GM19035 (cell line): ENCODE data around the gene MRGPRX2.

Experiments used
- ATAC-seq: cut with Tn5 transposase; IDR thresholded peaks from one replicate; pipeline ENCODE4 v1.9.1; 2021; ENCODE audit not compliant: unreplicated experiment

The MRGPRX2 gene

DNA sequence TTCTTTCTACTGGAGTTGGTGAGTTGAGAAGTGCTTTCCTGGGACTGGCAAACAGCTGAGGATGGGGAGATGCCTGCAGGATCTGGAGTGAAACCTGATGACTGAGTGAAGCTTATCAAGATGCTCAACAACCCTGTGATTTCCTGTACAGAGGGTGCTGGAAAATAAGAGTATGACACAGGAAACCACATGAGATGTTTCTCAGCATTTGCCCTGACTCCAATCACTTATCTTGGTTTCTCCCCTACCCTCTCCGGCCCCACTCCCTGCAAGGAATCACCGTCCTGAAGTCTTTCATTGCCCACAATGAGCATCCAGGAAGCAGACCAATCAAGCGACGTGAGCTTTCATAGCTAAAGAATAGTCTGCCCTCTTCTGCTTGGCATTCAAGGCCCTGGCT, at the start of gene MRGPRX2:
Gene MRGPRX2 (minus strand): TSS at position 89 of the 400 bp plus-strand sequence. CDS start 4,315 bp downstream, outside the sequence.
- ATAC-seq: no peak

DNA sequence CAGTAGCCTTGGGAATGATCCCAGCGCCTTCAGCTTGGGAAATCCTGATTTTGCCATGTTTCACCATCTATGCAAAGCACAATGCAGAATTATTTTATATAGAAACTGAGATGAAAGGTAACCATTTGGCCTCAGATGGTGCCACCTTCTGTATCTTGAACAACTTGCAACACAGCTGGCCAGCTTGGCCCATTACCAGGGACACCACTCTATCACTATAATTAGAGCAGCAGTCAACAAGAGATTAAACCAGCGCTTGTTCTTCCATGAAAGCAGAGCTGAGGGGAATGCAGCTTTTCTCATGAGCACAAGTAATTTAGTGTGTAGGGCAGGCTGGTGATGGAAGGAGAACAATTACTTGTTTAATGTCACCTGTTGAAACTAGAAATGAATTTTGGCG, 49.8 kb upstream of the MRGPRX2 start:
- ATAC-seq: no peak

DNA sequence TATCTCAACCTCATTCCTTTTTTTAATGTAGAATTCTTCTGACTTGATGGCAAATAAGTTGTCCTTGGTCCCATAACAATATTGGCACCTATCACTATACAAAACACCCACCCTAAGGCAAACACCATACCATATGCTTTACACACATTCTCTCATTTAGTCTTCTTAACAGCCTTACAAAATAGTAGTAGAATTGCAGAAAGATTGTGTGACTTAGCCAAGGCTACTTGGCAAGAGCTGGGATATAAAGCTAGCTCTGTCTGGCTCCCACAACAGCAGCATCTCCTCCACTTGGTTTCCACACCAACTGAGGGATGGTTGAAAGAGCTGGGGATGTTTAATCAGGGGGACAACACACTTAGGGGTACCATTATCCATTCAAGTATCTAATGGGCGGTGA, 46.6 kb upstream of the MRGPRX2 start:
- ATAC-seq: no peak

DNA sequence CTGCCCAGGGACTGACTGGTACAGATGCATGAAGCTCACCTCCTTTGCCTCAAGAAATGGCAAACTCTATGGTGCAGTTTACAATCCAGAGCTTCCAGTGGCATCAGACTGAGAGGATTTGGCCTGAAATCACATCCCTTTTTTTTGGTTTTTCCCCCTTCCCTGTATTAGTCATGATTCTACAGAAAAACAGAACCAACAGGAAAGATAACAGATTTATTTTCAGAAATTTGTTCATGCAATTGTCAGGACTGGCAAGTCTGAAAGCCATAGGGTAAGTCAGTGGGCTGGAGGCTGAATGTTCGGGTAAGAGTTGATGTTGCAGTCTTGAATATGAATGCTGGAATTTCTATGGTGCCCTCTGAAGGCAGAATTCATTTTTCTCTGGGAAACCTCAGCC, 44.5 kb upstream of the MRGPRX2 start:
- ATAC-seq: no peak

DNA sequence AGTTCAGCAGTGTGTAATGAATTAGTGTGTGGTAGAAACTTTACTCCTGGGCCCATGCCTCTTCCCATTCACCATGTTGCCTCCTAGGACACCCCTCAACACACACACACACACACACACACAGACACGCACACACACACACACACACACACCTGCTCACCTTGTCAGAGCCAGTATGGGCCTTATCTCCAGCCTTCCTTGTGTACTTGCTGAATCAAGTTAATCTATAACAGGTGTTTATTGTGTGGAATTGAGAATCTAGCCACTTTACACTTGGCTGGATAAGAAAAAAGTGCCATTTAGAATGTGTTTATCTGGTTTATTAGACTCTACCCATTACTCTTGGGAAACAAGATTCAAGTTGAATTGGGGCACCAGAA, 42.0 kb upstream of the MRGPRX2 start:
- ATAC-seq: no peak

DNA sequence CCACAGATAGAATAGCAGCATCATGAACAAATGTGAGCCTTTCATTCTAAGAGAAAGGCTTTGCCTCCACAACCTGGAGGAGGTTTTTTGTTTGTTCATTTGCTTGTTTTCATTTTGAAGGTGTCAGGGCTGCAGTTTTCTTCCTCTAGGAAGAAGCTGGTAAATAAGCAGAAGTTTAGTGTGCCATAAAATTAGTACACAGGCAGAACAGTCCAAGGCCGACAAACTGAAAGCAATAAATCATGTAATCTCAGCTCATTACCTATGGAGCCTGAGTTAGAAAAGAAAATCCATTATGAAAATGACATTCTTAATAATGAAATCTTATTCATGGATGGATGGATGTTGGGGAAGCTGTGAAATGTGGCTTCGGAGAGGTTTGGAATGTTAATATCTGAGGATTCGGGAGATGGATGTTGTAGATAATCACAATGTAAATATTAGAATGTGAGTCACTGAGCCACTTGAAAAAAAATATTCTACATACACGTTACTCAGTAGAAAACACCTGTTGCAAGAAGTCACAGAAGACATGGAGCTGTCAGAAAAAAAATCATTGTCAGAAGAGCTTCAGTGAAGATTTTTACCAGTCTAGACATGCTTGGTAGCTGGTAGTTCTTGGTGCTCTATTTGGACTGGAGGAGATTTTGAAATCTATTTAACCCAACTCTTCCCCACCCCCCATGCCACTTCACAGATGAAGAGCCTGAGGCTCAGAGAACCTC, 41.4 kb upstream of the MRGPRX2 start:
- ATAC-seq: no peak

DNA sequence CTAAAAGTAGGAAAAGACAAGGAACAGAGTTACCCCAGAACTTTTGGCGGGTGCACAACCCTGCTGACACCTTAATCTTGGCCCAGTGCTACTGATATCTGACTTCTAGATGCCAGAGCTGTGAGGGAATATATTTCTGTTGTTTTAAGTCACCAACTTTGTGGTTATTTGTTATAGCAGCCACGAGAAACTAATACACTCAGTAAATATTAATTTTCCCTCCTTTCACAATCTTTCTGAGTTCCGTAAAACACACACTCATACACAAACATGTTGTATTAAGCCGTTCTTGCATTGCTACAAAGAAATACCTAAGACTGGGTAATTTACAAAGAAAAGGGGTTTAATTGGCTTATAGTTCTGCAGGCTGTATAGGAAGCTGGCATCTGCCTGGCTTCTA, 40.4 kb upstream of the MRGPRX2 start:
- no peak for ATAC-seq

DNA sequence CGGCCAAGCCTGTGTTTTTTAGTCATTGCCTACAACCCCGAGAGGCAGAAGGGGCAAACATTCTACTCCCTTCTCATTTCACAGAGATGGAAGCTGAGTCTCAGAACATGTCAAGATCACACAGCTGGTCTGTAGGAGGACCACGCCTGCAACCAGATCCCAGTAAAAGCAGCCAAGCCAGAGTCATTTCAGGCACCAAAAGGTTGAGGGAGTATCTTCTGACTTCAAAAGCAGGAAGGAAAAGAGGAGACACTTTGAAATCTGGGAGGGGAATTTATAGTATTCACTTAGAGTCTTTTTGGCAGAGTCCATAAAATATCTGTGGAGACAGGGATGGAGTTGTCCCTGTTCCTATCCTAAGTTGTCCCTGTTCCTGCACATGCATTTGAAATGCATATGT, 38.6 kb upstream of the MRGPRX2 start:
- no peak for ATAC-seq

DNA sequence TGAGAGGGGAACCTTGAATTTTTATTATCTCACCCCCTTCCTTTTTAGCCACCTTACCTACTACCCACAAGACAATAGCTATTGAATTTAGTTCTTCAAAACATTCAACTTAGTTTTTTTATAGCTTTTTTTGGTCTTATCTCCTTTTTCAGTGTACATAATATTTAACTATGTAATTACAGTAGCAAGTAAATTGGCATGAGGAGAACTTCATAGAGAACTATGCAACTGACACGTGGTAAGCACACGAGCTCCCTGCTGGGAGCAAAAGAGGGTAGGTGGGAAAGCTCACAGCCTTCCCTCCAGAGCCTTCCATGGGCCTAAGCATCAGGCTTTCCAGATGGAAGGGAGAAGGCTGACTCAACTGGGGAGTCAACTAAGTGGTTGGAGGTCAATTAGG, 34.3 kb upstream of the MRGPRX2 start:
- no peak for ATAC-seq

DNA sequence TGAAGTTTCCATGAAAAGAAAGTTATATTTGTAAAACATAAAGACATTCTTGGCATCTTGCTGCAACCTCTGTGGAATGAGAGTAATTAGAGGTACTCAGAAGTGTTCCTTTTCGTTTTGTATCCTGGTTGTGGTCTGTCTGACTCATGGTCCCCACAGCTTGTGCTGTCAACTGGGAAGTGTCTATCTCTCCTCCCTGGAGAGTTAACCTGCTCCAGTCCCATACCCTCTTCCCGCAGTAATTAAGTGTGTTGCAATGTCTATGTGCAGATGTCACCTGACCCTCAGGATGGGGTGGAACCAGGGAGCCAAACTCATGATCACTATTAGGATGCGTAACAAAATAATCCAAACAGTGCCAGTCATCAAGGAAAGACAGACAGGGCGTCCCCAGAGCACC, 33.5 kb upstream of the MRGPRX2 start:
- ATAC-seq: no peak

DNA sequence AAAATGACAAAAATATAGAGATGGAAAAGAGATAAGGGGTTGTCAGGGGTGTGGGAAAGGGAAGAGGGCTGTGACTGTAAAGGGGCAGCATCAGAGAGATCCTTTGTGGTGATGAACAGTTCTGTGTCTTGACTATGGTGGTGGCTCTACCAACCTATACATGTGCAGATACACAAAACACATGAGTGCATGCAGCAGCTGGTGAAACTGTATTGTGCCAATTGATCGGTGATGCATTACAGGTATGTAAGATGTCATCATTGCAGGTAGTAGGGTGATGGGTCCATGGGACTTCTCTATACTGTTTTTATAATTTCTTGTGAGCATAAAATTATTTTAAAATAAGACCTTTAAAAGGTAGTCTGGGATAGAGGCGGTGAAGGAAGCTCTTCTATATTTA, 32.3 kb upstream of the MRGPRX2 start:
- no peak for ATAC-seq

DNA sequence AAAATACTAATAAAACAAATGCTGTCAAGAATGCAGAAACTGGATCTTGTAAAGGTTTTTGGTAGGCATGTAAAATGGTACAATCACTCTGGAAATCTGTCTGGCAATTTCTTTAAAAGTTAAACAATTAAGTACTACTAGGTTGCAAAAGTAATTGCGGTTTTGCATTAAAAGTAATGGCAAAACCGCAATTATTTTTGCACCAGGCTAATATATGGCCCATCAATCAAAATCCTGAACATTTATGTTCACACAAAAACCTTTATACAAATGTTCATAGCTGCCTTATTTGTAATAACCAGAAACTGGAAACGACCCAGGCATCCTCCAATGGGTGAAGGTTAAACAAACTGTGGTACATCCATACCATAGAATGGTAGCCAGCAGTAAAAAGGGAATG, 31.8 kb upstream of the MRGPRX2 start:
- ATAC-seq: no peak

DNA sequence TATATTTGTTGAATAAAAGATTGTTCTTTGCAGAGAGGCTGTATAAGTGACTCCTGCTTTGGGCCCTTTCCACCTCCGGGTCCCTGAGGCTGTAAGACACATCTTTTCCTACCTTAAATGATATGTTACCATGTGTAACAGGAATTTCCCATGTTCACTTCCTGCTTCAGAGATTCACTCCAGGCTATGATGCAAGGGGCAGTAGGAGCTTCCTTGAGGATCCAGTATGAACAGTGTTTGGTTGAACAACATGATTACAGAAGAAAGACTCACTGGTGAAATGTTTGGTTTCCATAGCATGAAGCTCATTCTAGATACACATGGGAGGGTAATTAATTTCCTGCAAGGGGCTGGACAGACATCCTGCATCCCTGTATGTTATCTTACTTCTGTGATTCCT, 30.8 kb upstream of the MRGPRX2 start:
- no peak for ATAC-seq

DNA sequence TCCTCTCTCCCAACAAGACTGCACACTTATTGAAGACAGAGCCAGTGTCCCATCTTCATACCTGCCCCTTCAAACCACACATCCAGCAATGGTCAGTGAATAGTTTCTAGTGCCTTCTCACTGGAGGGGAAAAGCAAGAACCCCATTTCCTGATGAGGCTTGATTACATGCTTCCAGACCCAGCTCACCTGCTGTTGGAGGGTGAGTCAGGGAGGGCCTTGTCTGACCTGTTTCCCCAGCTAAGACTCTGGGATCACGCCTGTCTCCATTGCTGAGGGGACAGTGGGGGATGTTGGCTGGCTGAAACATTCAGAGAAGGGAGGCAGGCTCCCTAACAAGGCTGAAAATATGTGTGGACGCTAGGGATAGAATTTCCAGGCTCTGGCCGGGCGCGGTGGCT, 28.9 kb upstream of the MRGPRX2 start:
- no peak for ATAC-seq

DNA sequence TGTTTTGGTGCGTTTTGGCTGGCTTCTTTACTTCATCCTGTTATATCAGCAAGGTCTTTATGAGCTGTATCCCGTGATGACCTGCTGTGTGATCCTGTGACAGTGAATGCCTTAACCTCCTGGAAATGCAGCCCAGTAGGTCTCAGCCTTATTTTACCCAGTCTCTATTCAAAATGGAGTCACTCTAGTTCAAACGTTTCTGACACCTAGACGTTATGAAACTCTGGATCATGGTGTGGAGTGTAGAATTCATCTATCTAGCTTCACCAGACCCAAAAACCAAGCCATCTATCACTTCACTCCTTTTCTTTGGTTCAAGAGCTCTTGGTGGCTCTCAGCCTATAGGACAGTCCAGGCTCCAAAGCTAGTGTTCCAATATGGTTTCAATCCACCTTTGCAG, 28.3 kb upstream of the MRGPRX2 start:
- ATAC-seq: no peak

DNA sequence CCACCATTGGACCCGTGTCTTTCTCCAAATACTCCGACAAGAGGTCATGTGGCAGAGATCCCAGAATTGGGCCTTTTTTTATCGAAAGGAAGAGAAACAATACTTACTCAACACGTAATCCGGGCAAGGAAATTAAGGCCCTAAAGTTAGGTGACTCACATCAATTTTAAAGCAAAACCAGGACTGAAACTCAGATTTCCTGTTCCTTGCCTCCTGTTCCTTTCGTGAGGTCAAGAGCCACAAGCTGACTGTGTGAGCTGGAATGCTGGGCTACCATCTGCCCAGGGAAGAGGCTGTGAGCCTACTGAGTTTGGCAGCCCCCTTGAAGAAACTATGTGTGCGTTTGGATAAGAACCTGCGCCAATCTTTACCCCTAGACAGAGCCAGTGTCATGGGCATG, 27.1 kb upstream of the MRGPRX2 start:
- no peak for ATAC-seq

DNA sequence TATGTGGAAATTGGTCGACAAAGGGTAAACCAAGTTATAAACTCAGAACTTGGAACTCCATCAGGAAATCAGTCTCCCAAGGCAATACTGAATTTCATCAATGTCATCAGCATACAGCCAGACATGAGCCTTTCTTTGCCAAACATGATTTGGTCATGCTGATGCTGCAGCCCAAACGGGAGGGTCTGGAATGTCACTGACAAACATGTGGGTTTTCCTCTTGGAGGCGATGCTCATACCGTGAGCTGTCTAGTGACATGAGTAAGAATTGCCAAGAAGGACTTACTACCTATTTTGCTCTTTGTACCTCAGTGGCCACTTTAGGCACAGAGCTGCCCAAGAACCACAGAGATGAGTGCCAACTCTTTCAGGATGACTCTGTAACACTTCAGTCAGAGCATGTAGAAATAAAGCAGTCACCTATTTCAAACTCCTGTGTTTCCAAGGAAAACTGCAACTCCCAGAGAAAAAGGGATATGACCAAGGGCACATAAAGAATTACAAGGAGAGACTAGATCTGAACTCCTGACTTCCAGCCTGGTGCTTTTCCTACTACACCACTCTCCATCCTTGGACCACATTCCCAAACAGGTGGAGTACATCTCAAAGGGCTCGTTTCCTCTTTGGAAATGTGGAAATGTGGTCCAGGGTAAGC, 24.3 kb upstream of the MRGPRX2 start:
- ATAC-seq: no peak

DNA sequence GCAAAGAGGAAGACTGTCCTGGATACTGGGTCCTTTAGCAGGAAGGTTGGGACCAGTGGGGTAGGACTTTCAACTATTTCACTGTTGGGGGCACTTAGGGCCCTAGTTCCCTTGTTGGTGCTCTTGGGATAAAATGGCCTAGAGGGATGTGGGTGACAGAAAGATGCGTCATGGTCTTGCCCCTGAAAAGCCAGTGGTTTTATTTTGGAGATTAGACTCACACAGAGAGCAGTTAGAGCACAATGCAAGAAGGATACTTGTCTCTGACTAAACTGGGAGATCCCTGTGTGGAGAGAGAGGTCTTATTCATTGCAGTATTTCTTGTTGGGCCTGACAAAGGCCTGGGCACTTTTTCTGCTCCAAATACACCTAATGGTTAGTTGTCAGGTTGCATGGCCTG, 22.6 kb upstream of the MRGPRX2 start:
- no peak for ATAC-seq

DNA sequence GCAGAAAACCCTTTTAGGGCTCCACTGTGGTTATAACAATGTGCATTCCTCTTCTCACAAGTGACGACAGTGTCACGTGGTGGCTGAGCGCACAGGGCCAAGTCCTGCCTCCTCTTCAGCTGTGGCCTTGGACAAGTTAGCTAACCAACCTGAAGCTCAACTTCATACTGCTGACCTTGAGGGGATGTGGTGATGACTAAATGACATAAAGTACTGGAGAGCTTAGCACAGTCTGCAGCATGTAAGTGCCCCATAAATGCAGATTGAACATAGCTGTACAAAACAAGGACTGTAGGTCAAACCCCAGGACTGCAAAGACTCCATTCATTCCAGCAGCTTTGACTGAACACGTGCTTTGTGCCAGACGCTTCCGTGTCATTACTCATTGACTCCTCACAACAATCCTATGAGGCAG, 20.1 kb upstream of the MRGPRX2 start:
- ATAC-seq: no peak

DNA sequence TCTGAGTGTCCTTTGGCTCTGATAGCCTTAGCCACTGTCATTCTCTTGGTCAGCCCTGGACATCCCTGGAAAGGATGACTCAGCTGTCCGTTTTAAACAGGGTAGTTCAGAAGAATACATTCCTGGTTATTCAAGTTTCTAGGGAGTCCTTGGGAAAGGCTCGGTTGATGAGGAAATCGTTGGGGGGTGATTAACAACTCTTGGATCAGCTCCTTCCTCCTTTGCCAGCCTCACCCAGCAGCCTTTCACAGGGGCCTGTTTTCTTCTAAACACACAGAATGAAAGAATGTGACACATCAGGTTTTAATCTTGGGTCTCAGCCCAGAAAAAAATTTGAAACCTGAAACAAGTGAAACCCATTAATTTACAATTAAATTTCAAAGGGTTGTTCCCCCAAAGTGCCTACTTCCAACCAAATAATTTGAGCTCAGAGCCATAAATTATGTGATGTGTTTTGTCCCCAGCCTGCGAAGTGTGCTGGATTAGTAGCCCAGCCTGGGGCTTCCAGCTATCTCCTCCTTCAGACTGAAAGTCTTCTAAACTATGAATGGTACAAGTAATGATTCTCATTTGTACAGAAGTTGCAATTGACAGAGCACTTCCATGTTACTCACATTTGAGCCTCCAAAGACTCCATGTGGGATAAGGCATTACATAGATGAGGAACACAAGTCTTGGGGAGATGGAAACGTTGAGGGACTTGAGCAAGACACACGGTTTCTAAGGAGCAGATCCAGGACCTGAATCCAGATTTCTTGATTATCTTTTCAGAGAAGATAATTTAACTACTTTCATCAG, 19.3 kb upstream of the MRGPRX2 start:
- no peak for ATAC-seq

DNA sequence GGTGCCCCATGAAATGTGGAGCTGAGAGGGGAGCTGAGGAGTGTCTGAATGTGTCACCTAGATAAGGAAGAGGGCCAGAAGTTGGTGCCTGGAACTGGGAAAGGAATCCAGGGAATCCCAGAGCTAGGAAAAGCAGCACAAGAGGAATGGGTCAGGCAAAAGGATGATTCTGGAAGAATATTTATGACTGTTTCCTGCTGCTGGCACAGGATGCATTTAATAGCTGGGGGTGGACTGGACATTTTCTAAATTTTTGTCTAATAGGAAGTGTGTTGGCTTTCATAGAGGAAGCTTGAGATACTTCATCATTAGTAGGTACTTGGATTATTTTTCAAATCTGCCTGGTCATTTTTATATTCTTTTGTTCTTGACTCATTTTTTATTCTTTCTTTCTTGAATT, 17.4 kb upstream of the MRGPRX2 start:
- ATAC-seq: no peak
